Caki2 (cell line): Measurements from ENCODE around the gene MTF2. TPM values are rescaled to one million over a fixed set of nuclear protein-coding genes. Genes with fewer than 3 reads are reported as not detected.

ENCODE experiments used
- DNase-seq: peaks from one replicate; pipeline ENCODE4 v3.0.0-alpha.2; 2015; ENCODE audit warnings: low read depth
- in situ Hi-C: cut with HindIII; loops from 2 replicates; pipeline ENCODE4 v1.10.0; 2016; ENCODE audit warnings: low sequenced_read_pairs, low pct_unique_long_range_greater_than_20kb, mixed read lengths
- total RNA-seq: library from RNA; depleted of rRNA; stranded (reverse); fragments of >200 nt; shearing (Covaris generic); gene quantifications from 2 replicates; pipeline ENCODE4 v1.2.3, GENCODE V29; 2014; ENCODE audit warnings: low replicate concordance

MTF2 gene
- total RNA-seq, 1 experiment from 2014 or later: 3.6 TPM

DNA sequence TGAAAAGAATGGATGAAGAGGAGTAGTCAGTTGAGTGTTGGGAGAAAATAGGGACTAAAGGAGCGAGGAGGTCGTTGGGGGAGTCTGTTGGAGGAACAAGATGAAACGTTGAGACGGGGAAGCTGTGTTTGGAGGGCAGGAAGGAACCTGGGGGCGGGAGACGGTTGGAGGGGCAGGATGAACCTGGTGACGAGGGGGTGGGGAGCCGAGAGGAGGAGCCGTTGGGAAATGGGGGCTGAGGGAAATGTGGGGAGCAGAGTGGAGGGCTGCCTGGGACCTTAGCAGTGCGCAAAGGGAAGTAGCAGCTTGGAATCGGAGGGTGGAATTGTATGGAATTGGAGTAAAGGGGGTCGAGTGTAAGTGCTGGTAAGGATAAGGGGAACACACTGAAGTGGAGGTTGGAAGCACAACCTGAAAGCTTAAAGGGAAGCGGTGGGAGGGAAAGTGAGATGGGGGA lies 630 bp downstream of the MTF2 start:
- DNase-seq: peak; percentile 6
- in situ Hi-C loops: no loop called here

DNA sequence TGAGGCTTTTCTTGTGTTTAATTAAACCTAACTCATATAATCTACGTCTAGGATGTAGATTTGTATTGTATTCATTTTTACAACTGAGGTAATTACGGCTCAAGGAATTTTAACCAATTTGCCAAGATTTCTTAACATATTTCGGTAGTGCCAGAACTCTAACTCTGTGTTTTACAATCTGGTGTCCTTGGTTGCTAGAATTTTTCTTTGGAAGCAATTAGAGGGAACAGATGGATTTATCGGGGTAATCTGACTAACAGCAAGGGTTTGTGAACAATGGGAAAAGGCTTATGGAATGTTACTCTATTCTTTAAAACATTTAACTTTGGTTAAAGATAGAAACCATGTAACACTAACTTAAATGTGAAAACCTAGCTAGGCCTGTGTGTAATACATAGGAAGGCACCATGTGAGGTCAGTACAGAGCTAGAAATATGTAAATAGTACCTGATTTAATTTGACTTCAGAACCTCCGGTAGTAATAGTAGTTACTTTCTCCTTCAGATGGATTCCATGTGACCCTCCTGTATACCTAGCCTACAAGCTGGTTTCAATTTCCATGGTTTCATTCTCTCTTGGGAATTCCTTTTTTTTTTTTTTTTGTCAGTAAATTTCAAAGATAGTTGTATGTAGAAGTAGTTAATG lies 1.2 kb downstream of the MTF2 start:
- peak; percentile 49 for DNase-seq
- in situ Hi-C loops: no loop called here

DNA sequence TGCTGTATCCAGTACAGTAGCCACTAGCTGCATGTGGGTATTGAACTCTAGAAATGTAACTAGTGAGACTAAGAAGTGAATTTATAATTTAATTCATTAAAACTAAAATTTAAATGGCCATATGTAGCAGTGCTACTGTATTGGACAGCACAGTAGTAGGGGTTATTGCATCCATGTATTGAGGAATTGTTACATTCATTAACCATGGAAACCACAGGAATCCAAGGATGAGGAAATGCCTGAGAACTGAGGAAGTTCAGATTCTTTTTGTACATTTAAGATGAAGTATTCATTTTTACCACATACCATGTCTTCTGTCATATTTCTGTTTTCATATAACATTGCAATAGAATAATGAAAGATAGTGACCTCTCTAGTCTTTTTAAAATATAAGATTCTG lies 2.6 kb downstream of the MTF2 start:
- in situ Hi-C loops: no loop called here
- no peak for DNase-seq

GRCh38 chr1:93082313-93082712 lies 3.2 kb downstream of the MTF2 start:
- no peak for DNase-seq
- in situ Hi-C loops: no loop called here

DNA sequence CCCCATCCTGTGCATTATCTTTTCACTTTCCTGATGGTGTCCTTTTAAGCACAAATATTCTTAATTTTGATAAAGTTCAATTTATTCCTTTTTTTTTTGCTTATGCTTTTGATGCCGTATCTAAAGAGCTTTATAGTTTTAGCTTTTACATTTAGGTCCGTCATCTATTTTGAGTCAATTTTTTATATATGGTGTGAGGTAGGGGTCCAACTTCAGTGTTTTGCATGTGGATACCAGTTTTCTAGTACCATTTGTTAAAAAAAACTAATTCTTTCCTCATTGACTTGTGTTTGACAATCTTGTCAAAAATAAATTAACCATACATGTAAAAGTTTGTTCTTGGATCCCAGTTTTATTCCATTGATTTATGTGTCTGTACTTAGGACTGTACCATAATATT lies 4.9 kb downstream of the MTF2 start:
- no peak for DNase-seq
- in situ Hi-C loops: no loop called here

GRCh38 chr1:93087532-93087931 lies 8.4 kb downstream of the MTF2 start:
- DNase-seq: no peak
- in situ Hi-C loops: no loop called here

GRCh38 chr1:93093332-93094006 lies 14.4 kb downstream of the MTF2 start:
- in situ Hi-C loops: no loop called here
- no peak for DNase-seq

GRCh38 chr1:93095804-93096585 lies 16.9 kb downstream of the MTF2 start:
- DNase-seq: no peak
- in situ Hi-C loops: no loop called here

- in situ Hi-C loops: no loop called here
- DNase-seq: no peak
Observed at GRCh38 chr1:93102142-93102541, 23.1 kb downstream of the MTF2 start.

DNA sequence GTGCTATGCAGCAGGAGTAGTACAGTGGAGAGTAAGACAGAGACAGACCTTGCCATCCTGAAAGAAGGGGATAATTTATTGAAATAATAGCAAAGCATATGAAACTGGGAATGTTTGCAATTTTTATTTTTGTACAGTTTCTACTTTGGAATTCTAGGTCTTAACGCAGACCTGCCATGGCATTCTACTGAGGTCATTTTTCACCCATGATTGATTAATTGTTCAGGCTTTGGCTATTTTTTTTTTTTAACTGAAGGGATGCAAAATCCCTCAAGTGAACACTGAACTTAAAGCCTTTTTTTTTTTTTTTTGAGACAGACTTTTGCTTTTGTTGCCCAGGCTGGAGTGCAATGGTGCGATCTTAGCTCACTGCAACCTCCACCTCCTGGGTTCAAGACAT lies 27.1 kb downstream of the MTF2 start:
- no peak for DNase-seq
- in situ Hi-C loops: no loop called here

- no peak for DNase-seq
- in situ Hi-C loops: no loop called here
Observed at GRCh38 chr1:93107395-93107794, 28.3 kb downstream of the MTF2 start.

DNA sequence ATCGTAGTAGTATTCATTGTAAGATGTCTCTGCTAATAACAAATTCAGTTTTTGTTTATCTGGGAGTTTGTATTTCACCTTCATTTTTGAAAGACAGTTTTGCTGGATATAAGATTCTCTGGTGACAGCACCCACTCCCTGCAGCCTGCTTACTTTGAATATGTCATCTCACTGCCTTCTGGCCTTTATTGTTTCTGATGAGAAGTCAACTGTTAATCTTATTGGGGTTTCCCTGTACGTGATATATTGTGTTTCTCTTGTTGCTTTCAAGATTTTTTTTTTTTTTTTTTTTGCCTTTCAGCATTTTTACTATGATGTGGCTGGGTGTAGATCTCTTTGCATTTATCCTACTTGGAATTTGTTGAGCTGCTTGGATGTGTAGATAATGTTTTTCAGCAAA lies 29.3 kb downstream of the MTF2 start:
- in situ Hi-C loops: no loop called here
- DNase-seq: no peak

GRCh38 chr1:93109578-93109977 lies 30.5 kb downstream of the MTF2 start:
- in situ Hi-C loops: no loop called here
- DNase-seq: no peak

- DNase-seq: no peak
- in situ Hi-C loops: no loop called here
Observed at GRCh38 chr1:93111065-93111464, 32.0 kb downstream of the MTF2 start.

DNA sequence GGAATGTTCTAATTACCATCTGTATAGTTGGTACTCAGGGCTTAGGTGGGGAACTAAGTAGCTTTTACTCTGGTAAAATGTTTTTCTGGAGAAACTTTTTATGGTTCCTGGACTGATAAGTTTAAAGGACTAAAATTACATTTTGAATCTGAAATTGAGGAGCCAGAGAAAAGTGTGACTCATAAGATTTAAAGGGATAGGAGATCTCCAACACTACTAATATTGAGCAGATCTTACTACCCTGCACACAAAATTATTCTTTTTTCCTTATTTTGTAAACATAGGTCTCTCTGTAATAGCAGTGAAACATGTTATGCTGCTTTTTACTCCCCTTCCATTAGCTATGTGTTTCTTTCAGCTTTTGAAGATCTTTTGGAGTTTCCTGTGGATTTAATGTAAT lies 32.5 kb downstream of the MTF2 start:
- DNase-seq: no peak
- in situ Hi-C loops: no loop called here

DNA sequence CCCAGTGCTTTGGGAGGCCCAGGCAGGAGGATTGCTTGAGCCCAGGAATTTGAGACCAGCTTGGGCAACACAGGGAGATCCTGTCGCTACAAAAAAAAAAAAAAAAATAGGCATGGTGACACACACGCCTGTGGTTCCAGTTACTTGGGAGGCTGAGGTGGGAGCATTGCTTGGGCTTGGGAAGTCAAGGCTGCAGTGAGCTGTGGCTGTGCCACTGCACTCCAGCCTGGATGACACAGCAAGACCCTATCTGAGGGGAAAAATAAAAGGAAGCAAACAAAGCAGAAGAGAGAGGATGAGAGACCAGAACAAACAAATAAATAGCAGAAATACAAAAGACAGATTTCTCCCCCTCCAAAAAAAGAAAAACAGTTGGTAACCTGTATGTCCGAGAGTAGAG lies 34.0 kb downstream of the MTF2 start:
- no peak for DNase-seq
- in situ Hi-C loops: no loop called here

DNA sequence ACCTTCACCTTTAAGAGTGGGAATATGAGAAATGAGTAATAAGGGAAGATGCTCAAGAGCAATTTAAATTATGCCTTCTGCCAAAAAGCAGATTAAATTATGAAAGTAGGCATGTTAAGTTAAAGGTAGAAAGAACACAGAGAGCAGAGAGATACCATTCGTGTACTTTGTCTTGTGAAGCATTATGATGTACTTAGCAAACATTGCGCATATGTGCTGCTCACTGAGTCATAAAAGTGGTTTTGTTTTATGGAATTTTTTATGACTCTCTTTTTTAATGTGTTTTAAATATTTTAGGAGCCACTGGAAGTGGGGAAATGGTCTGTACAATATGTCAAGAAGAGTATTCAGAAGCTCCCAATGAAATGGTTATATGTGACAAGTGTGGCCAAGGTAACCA lies 35.3 kb downstream of the MTF2 start:
- in situ Hi-C loops: no loop called here

GRCh38 chr1:93120614-93121013 lies 41.5 kb downstream of the MTF2 start:
- in situ Hi-C loops: no loop called here
- DNase-seq: no peak

More for the DNA sequence above, 35.3 kb downstream of the MTF2 start:
- DNase-seq: no peak

DNA sequence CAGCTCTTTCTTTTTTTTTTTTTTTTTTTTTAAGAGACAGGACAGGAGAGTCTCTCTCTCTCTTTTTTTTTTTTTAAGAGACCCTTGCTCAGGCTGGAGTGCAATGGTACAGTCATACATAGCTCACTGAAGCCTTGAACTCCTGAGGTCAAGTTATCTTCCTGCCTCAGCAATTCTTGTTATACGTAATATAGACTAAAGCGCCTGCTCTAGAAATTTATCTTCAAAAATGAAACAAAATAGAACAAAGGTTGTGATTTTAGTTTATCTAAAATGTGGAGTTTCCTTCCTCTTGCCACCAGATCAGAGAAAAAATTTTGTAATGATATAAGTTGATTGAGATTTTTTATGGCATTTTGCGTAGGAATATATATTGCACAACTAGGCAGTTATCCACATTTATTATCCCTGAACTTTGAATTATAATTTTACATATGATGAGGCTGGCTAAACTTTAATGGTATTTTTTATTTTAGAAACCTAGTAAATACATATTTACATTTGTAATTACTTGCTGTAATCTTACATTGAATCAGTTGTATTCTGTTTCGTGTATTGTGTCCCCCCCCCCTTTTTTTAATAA lies 44.2 kb downstream of the MTF2 start:
- in situ Hi-C loops: no loop called here
- DNase-seq: no peak
